SK-N-SH (cell line): Measurements from ENCODE around the gene CBY2. TPM values are rescaled to one million over a fixed set of nuclear protein-coding genes. Genes with fewer than 3 reads are reported as not detected.

Source experiments
- CTCF ChIA-PET: fragments of 300-600, 350-600 bp; formaldehyde crosslinking; extraction: SDS; loops from one replicate; lab custom pipeline; 2021; lab: Yijun Ruan, JAX
- POLR2A ChIA-PET: fragments of 350-600 bp; sonication (Branson Sonifier 250); formaldehyde crosslinking; extraction: SDS; loops from one replicate; lab custom pipeline; 2020; ENCODE audit warnings: antibody characterized with exemption, inconsistent platforms; lab: Yijun Ruan, JAX
- DNase-seq: peaks from one replicate; pipeline ENCODE4 v3.0.0; 2012
- H2AFZ ChIP-seq: fragments of 200-600 bp; sonication (generic); 2 replicates; pipeline ENCODE4 v1.8.1; 2016; ENCODE audit warnings: antibody characterized with exemption, mild to moderate bottlenecking, low read depth
- H3F3A ChIP-seq: fragments of 200-600 bp; sonication (generic); replicated peaks from 2 replicates; pipeline ENCODE3; 2016; ENCODE audit warnings: antibody characterized with exemption, mild to moderate bottlenecking; ENCODE audit not compliant: insufficient read depth
- H3K27ac ChIP-seq, 2 experiments: fragments of 200-500 bp in 1 of 2; fragments of 200-600 bp in 1 of 2; sonication (Bioruptor generic) in 1 of 2; sonication (generic), shearing (Covaris generic) in 1 of 2; 2 replicates each; pipeline versions ENCODE4 v1.5.1 to v1.6.1; 2014 to 2016; ENCODE audit warnings: low read depth in 2 of 2, inconsistent platforms in 1 of 2, low read length in 1 of 2, mild to moderate bottlenecking in 1 of 2, mixed read lengths in 1 of 2
- H3K27me3 ChIP-seq: fragments of 200-600 bp; sonication (generic), shearing (Covaris generic); 2 replicates; pipeline ENCODE4 v1.6.1; 2016; ENCODE audit warnings: mixed run types; ENCODE audit not compliant: insufficient read depth
- H3K36me3 ChIP-seq, 2 experiments: fragments of 200-500 bp in 1 of 2; fragments of 200-600 bp in 1 of 2; sonication (Bioruptor generic) in 1 of 2; sonication (generic) in 1 of 2; replicated peaks in 1 of 2; 2 replicates each; pipeline versions ENCODE3 to v1.5.1; 2014 to 2016; ENCODE audit warnings: low read length in 1 of 2, mild to moderate bottlenecking in 1 of 2; ENCODE audit not compliant: insufficient read depth in 2 of 2, control insufficient read depth in 1 of 2
- H3K4me1 ChIP-seq, 2 experiments: fragments of 200-500 bp in 1 of 2; fragments of 200-600 bp in 1 of 2; sonication (Bioruptor generic) in 1 of 2; sonication (generic), shearing (Covaris generic) in 1 of 2; 2 replicates each; pipeline versions ENCODE4 v1.5.1 to v1.6.1; 2014 to 2016; ENCODE audit warnings: low read depth in 1 of 2, low read length in 1 of 2, mixed run types in 1 of 2; ENCODE audit not compliant: insufficient read depth in 2 of 2, control insufficient read depth in 1 of 2
- H3K4me2 ChIP-seq: fragments of 200-600 bp; sonication (generic), shearing (Covaris generic); 2 replicates; pipeline ENCODE4 v1.6.1; 2017; ENCODE audit warnings: mixed run types
- H3K4me3 ChIP-seq, 2 experiments: fragments of 200-500 bp in 1 of 2; fragments of 200-600 bp in 1 of 2; sonication (Bioruptor generic) in 1 of 2; sonication (generic), shearing (Covaris generic) in 1 of 2; 2 replicates each; pipeline versions ENCODE4 v1.5.1 to v1.8.1; 2014 to 2016; ENCODE audit warnings: low read depth in 2 of 2, inconsistent platforms in 1 of 2, low read length in 1 of 2, mild to moderate bottlenecking in 1 of 2, mixed read lengths in 1 of 2, moderate library complexity in 1 of 2
- H3K79me2 ChIP-seq: fragments of 200-600 bp; sonication (generic); 2 replicates; pipeline ENCODE4 v1.8.1; 2017; ENCODE audit warnings: mild to moderate bottlenecking; ENCODE audit not compliant: insufficient read depth
- H3K9ac ChIP-seq: fragments of 200-600 bp; sonication (generic); 2 replicates; pipeline ENCODE4 v1.6.1; 2017; ENCODE audit warnings: mixed run types
- H3K9me2 ChIP-seq: fragments of 200-600 bp; sonication (generic); 2 replicates; pipeline ENCODE4 v1.6.1; 2017; ENCODE audit warnings: mixed run types
- H3K9me3 ChIP-seq: fragments of 200-600 bp; sonication (generic); 2 replicates; pipeline ENCODE4 v1.6.1; 2017; ENCODE audit warnings: mixed run types, mild to moderate bottlenecking, moderate library complexity
- H4K20me1 ChIP-seq: fragments of 200-600 bp; sonication (generic); 2 replicates; pipeline ENCODE4 v1.6.1; 2017; ENCODE audit warnings: mild to moderate bottlenecking, mixed run types; ENCODE audit not compliant: insufficient read depth
- EP300 ChIP-seq, 2 experiments: IDR thresholded peaks; 2 replicates each; pipeline versions ENCODE4 v1.4.0 to v1.6.1; 2012; ENCODE audit warnings: borderline replicate concordance in 1 of 2, low read depth in 1 of 2, low read length in 1 of 2
- EZH2phosphoT487 ChIP-seq: fragments of 200-600 bp; sonication (generic); IDR thresholded peaks from 2 replicates; pipeline ENCODE4 v1.6.1; 2017; ENCODE audit warnings: low read depth, mixed run types, mild to moderate bottlenecking, antibody characterized with exemption, moderate library complexity, borderline replicate concordance
- FOXJ3 ChIP-seq: sonication (generic); formaldehyde crosslinking; IDR thresholded peaks from 2 replicates; pipeline ENCODE4 v1.5.1; 2020; ENCODE audit warnings: mild to moderate bottlenecking, missing genetic modification reagents
- FOXM1 ChIP-seq: IDR thresholded peaks from 2 replicates; pipeline ENCODE4 v1.4.0; 2012; ENCODE audit warnings: low read depth, mild to moderate bottlenecking
- GATA2 ChIP-seq: sonication (generic); formaldehyde crosslinking; IDR thresholded peaks from 2 replicates; pipeline ENCODE4 v1.5.0; 2020; ENCODE audit warnings: mild to moderate bottlenecking, missing genetic modification reagents
- RCOR1 ChIP-seq: fragments of 150-350 bp; IDR thresholded peaks from 2 replicates; pipeline ENCODE4 v1.6.1; 2017; ENCODE audit warnings: antibody characterized with exemption, low read length
- RFX5 ChIP-seq: IDR thresholded peaks from 2 replicates; pipeline ENCODE4 v1.6.1; 2012; ENCODE audit warnings: mild to moderate bottlenecking, improper control_type of control experiment, low read length
- TCF12 ChIP-seq: IDR thresholded peaks from 2 replicates; pipeline ENCODE4 v1.4.0; 2012
- YY1 ChIP-seq: IDR thresholded peaks from 2 replicates; pipeline ENCODE4 v1.4.0; 2012; ENCODE audit warnings: low read depth, mild to moderate bottlenecking
- WGBS: methylation state at CpG from one replicate; pipeline ENCODE4 v1.1.6; 2017; ENCODE audit warnings: low lambda C conversion rate; 5-methylcytosine and 5-hydroxymethylcytosine counted together
- polyA plus RNA-seq, 3 experiments: library from polyadenylated mRNA; depleted of rRNA; stranded (reverse); fragments of >200 nt; gene quantifications; 2 replicates each; pipeline ENCODE4 v1.2.3, GENCODE V29; 2012
- TF ChIP-seq, protein P1 (sequence below): fragments of 150-350 bp; IDR thresholded peaks from 2 replicates; pipeline ENCODE4 v1.6.1; 2017; ENCODE audit warnings: antibody characterized with exemption, low read length, low read depth, borderline replicate concordance
- TF ChIP-seq, protein P2 (sequence below): fragments of 200-600 bp; sonication (generic); IDR thresholded peaks from 2 replicates; pipeline ENCODE4 v1.6.1; 2017; ENCODE audit warnings: antibody characterized with exemption, mild to moderate bottlenecking, moderate library complexity

CBY2 gene
- polyA plus RNA-seq, 1 of the 3 experiments (the other 2 are of a cell fraction) = not detected

- no peak for DNase-seq
- no peak overlapping the region for H3K4me2 ChIP-seq
- H4K20me1 ChIP-seq = no peaks in the 10 kb centered on the region
- no peaks in the 10 kb centered on the region for H3K4me1 ChIP-seq
- no peaks in the 10 kb centered on the region for H3K36me3 ChIP-seq
- ChIA-PET CTCF (no interaction called here), POLR2A (no interaction called here)
- TF ChIP-seq EZH2phosphoT487 (no peak), FOXJ3 (CRISPR knock-in tag) (no peak), YY1 (no peak), RFX5 (no peak), EP300 (IDR thresholded peaks at IDR 0.05; ENCODE audit: borderline replicate concordance in 1 of 2, low read depth in 1 of 2, low read length in 1 of 2) (no peak), TCF12 (no peak), FOXM1 (no peak), RCOR1 (no peak)
- TF ChIP-seq, protein P1, sequence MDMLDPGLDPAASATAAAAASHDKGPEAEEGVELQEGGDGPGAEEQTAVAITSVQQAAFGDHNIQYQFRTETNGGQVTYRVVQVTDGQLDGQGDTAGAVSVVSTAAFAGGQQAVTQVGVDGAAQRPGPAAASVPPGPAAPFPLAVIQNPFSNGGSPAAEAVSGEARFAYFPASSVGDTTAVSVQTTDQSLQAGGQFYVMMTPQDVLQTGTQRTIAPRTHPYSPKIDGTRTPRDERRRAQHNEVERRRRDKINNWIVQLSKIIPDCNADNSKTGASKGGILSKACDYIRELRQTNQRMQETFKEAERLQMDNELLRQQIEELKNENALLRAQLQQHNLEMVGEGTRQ = no peak
- TF ChIP-seq, protein P2, sequence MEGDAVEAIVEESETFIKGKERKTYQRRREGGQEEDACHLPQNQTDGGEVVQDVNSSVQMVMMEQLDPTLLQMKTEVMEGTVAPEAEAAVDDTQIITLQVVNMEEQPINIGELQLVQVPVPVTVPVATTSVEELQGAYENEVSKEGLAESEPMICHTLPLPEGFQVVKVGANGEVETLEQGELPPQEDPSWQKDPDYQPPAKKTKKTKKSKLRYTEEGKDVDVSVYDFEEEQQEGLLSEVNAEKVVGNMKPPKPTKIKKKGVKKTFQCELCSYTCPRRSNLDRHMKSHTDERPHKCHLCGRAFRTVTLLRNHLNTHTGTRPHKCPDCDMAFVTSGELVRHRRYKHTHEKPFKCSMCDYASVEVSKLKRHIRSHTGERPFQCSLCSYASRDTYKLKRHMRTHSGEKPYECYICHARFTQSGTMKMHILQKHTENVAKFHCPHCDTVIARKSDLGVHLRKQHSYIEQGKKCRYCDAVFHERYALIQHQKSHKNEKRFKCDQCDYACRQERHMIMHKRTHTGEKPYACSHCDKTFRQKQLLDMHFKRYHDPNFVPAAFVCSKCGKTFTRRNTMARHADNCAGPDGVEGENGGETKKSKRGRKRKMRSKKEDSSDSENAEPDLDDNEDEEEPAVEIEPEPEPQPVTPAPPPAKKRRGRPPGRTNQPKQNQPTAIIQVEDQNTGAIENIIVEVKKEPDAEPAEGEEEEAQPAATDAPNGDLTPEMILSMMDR = no peak
- no peak overlapping the region for H3K9ac ChIP-seq
- no peaks in the 10 kb centered on the region for H3K79me2 ChIP-seq
- no peaks in the 10 kb centered on the region for H3F3A ChIP-seq
- H3K9me3 ChIP-seq = no peaks in the 10 kb centered on the region
- H3K9me2 ChIP-seq = no peaks in the 10 kb centered on the region
- H3K27ac ChIP-seq = no peak overlapping the region
- H3K27me3 ChIP-seq = no peaks in the 10 kb centered on the region; the same call in 1 of the 2 replicates
- H2AFZ ChIP-seq = no peak overlapping the region
- H3K4me3 ChIP-seq = no peak overlapping the region
Observed at GRCh38 chr13:45705918-45706317, 3.8 kb downstream of the CBY2 start.

DNA sequence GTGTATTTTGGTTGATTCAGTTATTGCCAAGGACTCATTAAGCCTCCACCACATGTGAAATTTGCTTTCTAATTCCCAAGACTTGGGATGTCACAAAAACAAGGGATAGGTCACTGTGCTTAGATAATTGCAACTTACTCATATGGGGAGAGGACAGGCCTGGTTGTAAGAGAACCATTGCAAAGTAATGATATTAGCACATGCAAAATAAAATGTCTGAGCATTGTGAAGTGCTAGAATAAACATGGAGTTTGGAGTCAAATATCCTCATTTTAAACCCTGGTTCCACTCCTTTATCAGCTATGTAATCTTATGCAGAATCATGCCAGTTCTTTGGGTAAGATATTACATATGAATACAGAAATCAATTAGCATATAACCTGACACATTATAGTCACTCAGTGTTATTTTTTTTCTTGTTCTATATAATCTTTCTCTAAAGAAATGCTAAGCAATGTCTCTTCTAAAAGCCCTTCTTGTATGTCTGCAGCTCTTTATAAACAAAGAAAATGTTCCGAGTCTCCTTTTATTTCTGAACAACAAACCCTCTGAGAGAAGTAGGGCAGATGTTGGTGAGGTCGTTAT is 5.5 kb downstream of the CBY2 start:
- no peaks in the 10 kb centered on the region for H3K9me2 ChIP-seq
- no peaks in the 10 kb centered on the region for H4K20me1 ChIP-seq
- no peak overlapping the region for H3K4me2 ChIP-seq
- H3K4me3 ChIP-seq = no peak overlapping the region
- H2AFZ ChIP-seq = no peak overlapping the region
- H3K79me2 ChIP-seq = no peaks in the 10 kb centered on the region
- POLR2A ChIA-PET = no interaction called here
- CTCF ChIA-PET = no interaction called here
- H3K36me3 ChIP-seq = no peaks in the 10 kb centered on the region
- H3K27ac ChIP-seq = no peak overlapping the region
- no peaks in the 10 kb centered on the region; the same call in 1 of the 2 replicates for H3K27me3 ChIP-seq
- H3F3A ChIP-seq = no peaks in the 10 kb centered on the region
- no peaks in the 10 kb centered on the region for H3K4me1 ChIP-seq
- no peak overlapping the region for H3K9ac ChIP-seq
- WGBS = 38% methylated on average over 2 of the region's 2 CpGs
- no peak for TF ChIP-seq GATA2 (CRISPR knock-in tag)
- TF ChIP-seq, all 33 proteins: peak for 0
- H3K9me3 ChIP-seq = no peaks in the 10 kb centered on the region
- no peak for DNase-seq
